Smooth muscle cell (in vitro differentiated cells): Measurements from ENCODE around the gene DAP. TPM values are rescaled to one million over a fixed set of nuclear protein-coding genes. Genes with fewer than 3 reads are reported as not detected.

ENCODE experiments used
- DNase-seq: peaks from one replicate; lab custom pipeline; 2025; ENCODE audit not compliant: unreplicated experiment; lab: John Stamatoyannopoulos, UW
- H2AFZ ChIP-seq: fragments of 200-600 bp; sonication (generic); 2 replicates; pipeline ENCODE4 v1.6.0; 2016; ENCODE audit warnings: antibody characterized with exemption, low read depth, mild to moderate bottlenecking
- H3F3A ChIP-seq: fragments of 200-600 bp; sonication (generic); 2 replicates; pipeline ENCODE4 v1.6.0; 2017; ENCODE audit warnings: antibody characterized with exemption, low read depth
- H3K27ac ChIP-seq: fragments of 200-600 bp; sonication (generic); 2 replicates; pipeline ENCODE4 v1.5.1; 2016; ENCODE audit warnings: low read depth, mild to moderate bottlenecking
- H3K27me3 ChIP-seq: fragments of 200-600 bp; sonication (generic); 2 replicates; pipeline ENCODE4 v1.6.1; 2016; ENCODE audit warnings: low read depth, mild to moderate bottlenecking
- H3K36me3 ChIP-seq: fragments of 200-600 bp; sonication (generic); 2 replicates; pipeline ENCODE4 v1.5.1; 2016; ENCODE audit warnings: low read depth
- H3K4me1 ChIP-seq: fragments of 200-600 bp; sonication (generic); 2 replicates; pipeline ENCODE4 v1.5.1; 2016; ENCODE audit warnings: low read depth
- H3K4me2 ChIP-seq: fragments of 200-600 bp; sonication (generic); 2 replicates; pipeline ENCODE4 v1.6.0; 2016; ENCODE audit warnings: mild to moderate bottlenecking
- H3K4me3 ChIP-seq: fragments of 200-600 bp; sonication (generic); 2 replicates; pipeline ENCODE4 v1.5.1; 2016; ENCODE audit warnings: mild to moderate bottlenecking
- H3K79me2 ChIP-seq: fragments of 200-600 bp; sonication (generic); 2 replicates; pipeline ENCODE4 v1.6.0; 2016; ENCODE audit warnings: low read depth, mild to moderate bottlenecking
- H3K9ac ChIP-seq: fragments of 200-600 bp; sonication (generic); 2 replicates; pipeline ENCODE4 v1.6.0; 2016; ENCODE audit warnings: low read depth
- H3K9me3 ChIP-seq: fragments of 200-600 bp; sonication (generic); replicated peaks from 2 replicates; pipeline ENCODE4 v1.5.1; 2016; ENCODE audit warnings: low read depth
- H4K20me1 ChIP-seq: fragments of 200-600 bp; sonication (generic); 2 replicates; pipeline ENCODE4 v1.6.0; 2016; ENCODE audit warnings: low read depth
- CTCF ChIP-seq: fragments of 200-600 bp; sonication (generic); IDR thresholded peaks from 2 replicates; pipeline ENCODE4 v1.5.1; 2017; ENCODE audit warnings: borderline replicate concordance, mild to moderate bottlenecking, antibody characterized with exemption; ENCODE audit not compliant: insufficient read depth, poor library complexity, severe bottlenecking
- WGBS: methylation state at CpG from one replicate; pipeline ENCODE4 v1.1.7; 2016; ENCODE audit warnings: low lambda C conversion rate; 5-methylcytosine and 5-hydroxymethylcytosine counted together
- polyA plus RNA-seq: library from polyadenylated mRNA; unstranded; fragments of >200 nt; fragmentation: Nextera tagmentation; extraction: Ambion mirVana; gene quantifications from 2 replicates; pipeline ENCODE4 v1.2.1, GENCODE V29; 2016
- total RNA-seq: library from RNA; depleted of rRNA; stranded (reverse); fragments of >200 nt; gene quantifications from 2 replicates; pipeline ENCODE4 v1.2.3, GENCODE V29; 2014

DAP gene
- total and polyA plus RNA-seq, 2 experiments from 2014 or later, result 52.3 to 190 TPM

- Histone ChIP-seq H3K4me1 (no peaks in the 10 kb centered on the region), H3K4me3 (no peak overlapping the region), H3K27ac (no peak overlapping the region), H3K79me2 (no peaks in the 10 kb centered on the region), H3K4me2 (no peak overlapping the region), H3K9me3 (no peaks in the 10 kb centered on the region), H4K20me1 (no peaks in the 10 kb centered on the region), H3K36me3 (no peaks in the 10 kb centered on the region), H3K9ac (no peak overlapping the region), H3F3A (no peaks in the 10 kb centered on the region), H2AFZ (no peak overlapping the region), H3K27me3 (no peaks in the 10 kb centered on the region)
- WGBS, result 95% methylated on average over 36 of the region's 68 CpGs
- no peak for DNase-seq
- TF ChIP-seq CTCF, result no peak
These were observed 111.2 kb downstream of the DAP start for GRCh38 chr5:10649666-10650380.

GRCh38 chr5:10648806-10649665 lies 112.0 kb downstream of the DAP start:
- no peak for TF ChIP-seq CTCF
- no peaks in the 10 kb centered on the region for H3F3A ChIP-seq
- H4K20me1 ChIP-seq, result no peaks in the 10 kb centered on the region
- no peaks in the 10 kb centered on the region for H3K9me3 ChIP-seq
- DNase-seq, result no peak
- H3K9ac ChIP-seq, result no peak overlapping the region
- H3K4me2 ChIP-seq, result no peak overlapping the region
- H2AFZ ChIP-seq, result no peak overlapping the region
- no peaks in the 10 kb centered on the region for H3K79me2 ChIP-seq
- H3K36me3 ChIP-seq, result no peaks in the 10 kb centered on the region
- no peak overlapping the region for H3K27ac ChIP-seq
- H3K27me3 ChIP-seq, result no peaks in the 10 kb centered on the region
- H3K4me3 ChIP-seq, result no peak overlapping the region
- H3K4me1 ChIP-seq, result no peaks in the 10 kb centered on the region
- WGBS, result 97% methylated on average over 55 of the region's 60 CpGs

- no peak overlapping the region for H3K4me2 ChIP-seq
- TF ChIP-seq CTCF, result no peak
- H3K9me3 ChIP-seq, result no peaks in the 10 kb centered on the region
- no peaks in the 10 kb centered on the region for H3F3A ChIP-seq
- no peaks in the 10 kb centered on the region for H3K4me1 ChIP-seq
- H3K9ac ChIP-seq, result no peak overlapping the region
- no peaks in the 10 kb centered on the region for H3K27me3 ChIP-seq
- no peak overlapping the region for H3K4me3 ChIP-seq
- no peaks in the 10 kb centered on the region for H3K79me2 ChIP-seq
- no peaks in the 10 kb centered on the region for H3K36me3 ChIP-seq
- H2AFZ ChIP-seq, result no peak overlapping the region
- H4K20me1 ChIP-seq, result no peaks in the 10 kb centered on the region
- 94% methylated on average over 5 of the region's 5 CpGs for WGBS
- no peak for DNase-seq
- H3K27ac ChIP-seq, result no peak overlapping the region
These were observed 113.4 kb downstream of the DAP start for GRCh38 chr5:10647640-10648039.
